Hepatocyte (in vitro differentiated cells): ENCODE measurements around the gene KCNJ1. TPM values are rescaled to one million over a fixed set of nuclear protein-coding genes. Genes with fewer than 3 reads are reported as not detected.

Experiments used
- DNase-seq: peaks from one replicate; pipeline ENCODE4 v3.0.0-alpha.2; 2016; ENCODE audit warnings: low spot score
- H2AFZ ChIP-seq: fragments of 200-600 bp; sonication (generic); 2 replicates; pipeline ENCODE4 v1.6.0; 2016; ENCODE audit warnings: antibody characterized with exemption, mild to moderate bottlenecking
- H3K27ac ChIP-seq: fragments of 200-600 bp; sonication (generic); 2 replicates; pipeline ENCODE4 v1.5.1; 2016; ENCODE audit warnings: mild to moderate bottlenecking
- H3K27me3 ChIP-seq: fragments of 200-600 bp; sonication (generic); 2 replicates; pipeline ENCODE4 v1.6.1; 2016
- H3K36me3 ChIP-seq: fragments of 200-600 bp; sonication (generic); replicated peaks from 2 replicates; pipeline ENCODE4 v1.5.1; 2016; ENCODE audit warnings: low read depth; ENCODE audit not compliant: insufficient read depth
- H3K4me1 ChIP-seq: fragments of 200-600 bp; sonication (generic); 2 replicates; pipeline ENCODE4 v1.5.1; 2016; ENCODE audit warnings: mild to moderate bottlenecking, moderate library complexity; ENCODE audit not compliant: insufficient read depth
- H3K4me2 ChIP-seq: fragments of 200-600 bp; sonication (generic); 2 replicates; pipeline ENCODE4 v1.6.0; 2016
- H3K4me3 ChIP-seq: fragments of 200-600 bp; sonication (generic); 2 replicates; pipeline ENCODE4 v1.5.1; 2016; ENCODE audit warnings: mild to moderate bottlenecking
- H3K79me2 ChIP-seq: fragments of 200-600 bp; sonication (generic); 2 replicates; pipeline ENCODE4 v1.6.0; 2017; ENCODE audit warnings: mild to moderate bottlenecking
- H3K9me2 ChIP-seq: fragments of 200-600 bp; sonication (generic); replicated peaks from 2 replicates; pipeline ENCODE4 v1.6.0; 2017; ENCODE audit warnings: mild to moderate bottlenecking; ENCODE audit not compliant: insufficient read depth
- H3K9me3 ChIP-seq: fragments of 200-600 bp; sonication (generic); 2 replicates; pipeline ENCODE4 v1.5.1; 2016; ENCODE audit warnings: low read depth, mild to moderate bottlenecking
- H4K20me1 ChIP-seq: fragments of 200-600 bp; sonication (generic); 2 replicates; pipeline ENCODE4 v1.6.0; 2016; ENCODE audit warnings: mild to moderate bottlenecking; ENCODE audit not compliant: insufficient read depth, poor library complexity, severe bottlenecking
- EZH2 ChIP-seq: fragments of 200-600 bp; sonication (generic); IDR thresholded peaks from 2 replicates; pipeline ENCODE4 v1.6.1; 2016; ENCODE audit warnings: antibody characterized with exemption, mild to moderate bottlenecking, borderline replicate concordance
- EZH2phosphoT487 ChIP-seq: fragments of 200-600 bp; sonication (generic); IDR thresholded peaks from one replicate; pipeline ENCODE4 v1.6.1; 2018; ENCODE audit warnings: antibody characterized with exemption, mild to moderate bottlenecking, low read depth, moderate library complexity; ENCODE audit not compliant: unreplicated experiment, severe bottlenecking
- WGBS: methylation state at CpG from one replicate; pipeline ENCODE4 v1.1.6; 2016; ENCODE audit warnings: low lambda C conversion rate; ENCODE audit errors: missing lambda C conversion rate; 5-methylcytosine and 5-hydroxymethylcytosine counted together
- polyA plus RNA-seq: library from polyadenylated mRNA; unstranded; fragments of >200 nt; fragmentation: Nextera tagmentation; extraction: Ambion mirVana; gene quantifications from 2 replicates; pipeline ENCODE4 v1.2.1, GENCODE V29; 2016
- total RNA-seq: library from RNA; depleted of rRNA; stranded (reverse); fragments of >200 nt; gene quantifications from 2 replicates; pipeline ENCODE4 v1.2.3, GENCODE V29; 2014
- TF ChIP-seq, protein P1 (sequence below): fragments of 200-600 bp; sonication (generic); IDR thresholded peaks from 2 replicates; pipeline ENCODE4 v1.5.1; 2016; ENCODE audit warnings: antibody characterized with exemption, mild to moderate bottlenecking; ENCODE audit not compliant: poor library complexity

The KCNJ1 gene
- total and polyA plus RNA-seq, 2 experiments from 2014 or later, result not detected

DNA sequence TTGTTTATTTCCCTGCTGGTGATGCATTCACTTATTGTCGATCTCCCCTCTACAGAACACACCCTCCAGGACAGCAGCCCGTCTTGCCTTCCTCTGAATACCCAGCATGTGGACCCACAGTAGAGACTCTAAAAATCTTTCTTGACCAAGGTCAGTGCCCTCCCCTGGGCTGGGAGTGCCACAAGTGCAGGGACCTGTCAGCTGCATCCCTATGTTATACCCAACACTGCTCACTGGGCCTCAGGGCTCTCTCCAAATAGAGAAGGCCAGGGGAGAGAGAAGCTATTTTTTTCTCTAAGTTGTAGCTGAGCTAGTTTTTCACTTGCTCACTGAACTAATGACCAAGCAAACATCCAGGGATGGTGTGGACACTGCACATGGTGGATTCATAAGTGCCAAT, 9.8 kb downstream of the KCNJ1 start:
- WGBS, result 90% methylated on average over 2 of the region's 2 CpGs
- Histone ChIP-seq H3K4me2 (no peak overlapping the region), H3K79me2 (no peaks in the 10 kb centered on the region), H2AFZ (no peak overlapping the region), H3K4me1 (no peaks in the 10 kb centered on the region), H3K9me2 (no peaks in the 10 kb centered on the region), H4K20me1 (no peaks in the 10 kb centered on the region), H3K4me3 (no peak overlapping the region), H3K27me3 (no peaks in the 10 kb centered on the region), H3K36me3 (no peaks in the 10 kb centered on the region), H3K27ac (no peak overlapping the region), H3K9me3 (no peaks in the 10 kb centered on the region)
- TF ChIP-seq EZH2 (no peak), EZH2phosphoT487 (no peak)
- TF ChIP-seq, protein P1, sequence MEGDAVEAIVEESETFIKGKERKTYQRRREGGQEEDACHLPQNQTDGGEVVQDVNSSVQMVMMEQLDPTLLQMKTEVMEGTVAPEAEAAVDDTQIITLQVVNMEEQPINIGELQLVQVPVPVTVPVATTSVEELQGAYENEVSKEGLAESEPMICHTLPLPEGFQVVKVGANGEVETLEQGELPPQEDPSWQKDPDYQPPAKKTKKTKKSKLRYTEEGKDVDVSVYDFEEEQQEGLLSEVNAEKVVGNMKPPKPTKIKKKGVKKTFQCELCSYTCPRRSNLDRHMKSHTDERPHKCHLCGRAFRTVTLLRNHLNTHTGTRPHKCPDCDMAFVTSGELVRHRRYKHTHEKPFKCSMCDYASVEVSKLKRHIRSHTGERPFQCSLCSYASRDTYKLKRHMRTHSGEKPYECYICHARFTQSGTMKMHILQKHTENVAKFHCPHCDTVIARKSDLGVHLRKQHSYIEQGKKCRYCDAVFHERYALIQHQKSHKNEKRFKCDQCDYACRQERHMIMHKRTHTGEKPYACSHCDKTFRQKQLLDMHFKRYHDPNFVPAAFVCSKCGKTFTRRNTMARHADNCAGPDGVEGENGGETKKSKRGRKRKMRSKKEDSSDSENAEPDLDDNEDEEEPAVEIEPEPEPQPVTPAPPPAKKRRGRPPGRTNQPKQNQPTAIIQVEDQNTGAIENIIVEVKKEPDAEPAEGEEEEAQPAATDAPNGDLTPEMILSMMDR, result no peak
- no peak for DNase-seq

DNA sequence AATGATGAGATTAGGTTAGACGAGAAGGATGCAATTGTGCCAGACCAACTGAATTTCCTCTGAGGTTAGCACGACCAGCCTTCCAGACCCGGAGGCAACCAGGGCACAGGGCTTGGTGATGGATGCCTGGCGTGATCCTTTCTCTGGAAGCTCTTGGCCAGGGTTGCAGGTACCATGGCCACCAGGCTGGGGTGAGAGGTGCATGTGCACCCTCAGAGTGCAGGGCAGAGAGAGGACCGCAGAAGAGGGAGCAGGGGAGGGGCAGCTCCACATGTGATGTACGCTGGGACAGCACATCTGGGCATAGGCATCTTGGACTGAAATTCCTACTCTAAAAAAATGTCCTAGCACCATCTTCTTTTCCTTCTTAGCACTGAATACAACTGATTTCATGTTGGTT, 10.9 kb downstream of the KCNJ1 start:
- no peak for DNase-seq
- Histone ChIP-seq H3K79me2 (no peaks in the 10 kb centered on the region), H3K4me1 (no peaks in the 10 kb centered on the region), H3K27me3 (no peaks in the 10 kb centered on the region), H3K27ac (no peak overlapping the region), H3K36me3 (no peaks in the 10 kb centered on the region), H3K9me2 (no peaks in the 10 kb centered on the region), H3K4me3 (no peak overlapping the region), H3K9me3 (no peaks in the 10 kb centered on the region), H4K20me1 (no peaks in the 10 kb centered on the region), H2AFZ (no peak overlapping the region), H3K4me2 (no peak overlapping the region)
- TF ChIP-seq EZH2phosphoT487 (no peak), EZH2 (no peak)
- TF ChIP-seq, protein P1, result no peak
- 91% methylated on average over 6 of the region's 6 CpGs for WGBS

DNA sequence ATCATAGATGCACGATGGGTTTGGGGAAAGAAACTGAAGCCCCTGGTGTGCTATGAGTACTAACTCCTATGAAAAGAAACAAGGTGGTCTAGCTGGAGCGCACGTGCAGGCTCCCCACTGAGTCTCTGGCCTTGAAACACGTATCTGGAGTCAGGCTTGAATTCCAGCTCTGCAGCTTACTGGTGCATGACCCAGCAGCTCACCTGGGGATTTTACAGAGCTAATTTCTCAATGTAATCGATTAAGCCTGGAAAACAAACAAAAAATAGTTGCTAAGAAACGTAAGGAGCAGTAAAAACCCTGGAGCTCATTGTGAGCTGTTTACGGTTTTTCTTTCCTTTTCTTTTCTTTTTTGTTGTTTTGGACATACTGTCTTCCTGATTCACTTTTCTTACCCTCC, 12.3 kb downstream of the KCNJ1 start:
- H3K4me1 ChIP-seq, result no peaks in the 10 kb centered on the region
- no peak overlapping the region for H3K4me3 ChIP-seq
- TF ChIP-seq EZH2phosphoT487, result no peak
- H3K4me2 ChIP-seq, result no peak overlapping the region
- H3K79me2 ChIP-seq, result no peaks in the 10 kb centered on the region
- H3K9me3 ChIP-seq, result no peaks in the 10 kb centered on the region
- no peaks in the 10 kb centered on the region for H3K36me3 ChIP-seq
- H3K9me2 ChIP-seq, result no peaks in the 10 kb centered on the region
- WGBS, result 73% methylated on average over 7 of the region's 7 CpGs
- no peak overlapping the region for H2AFZ ChIP-seq
- DNase-seq, result no peak
- H3K27me3 ChIP-seq, result no peaks in the 10 kb centered on the region
- H3K27ac ChIP-seq, result no peak overlapping the region
- no peaks in the 10 kb centered on the region for H4K20me1 ChIP-seq

DNA sequence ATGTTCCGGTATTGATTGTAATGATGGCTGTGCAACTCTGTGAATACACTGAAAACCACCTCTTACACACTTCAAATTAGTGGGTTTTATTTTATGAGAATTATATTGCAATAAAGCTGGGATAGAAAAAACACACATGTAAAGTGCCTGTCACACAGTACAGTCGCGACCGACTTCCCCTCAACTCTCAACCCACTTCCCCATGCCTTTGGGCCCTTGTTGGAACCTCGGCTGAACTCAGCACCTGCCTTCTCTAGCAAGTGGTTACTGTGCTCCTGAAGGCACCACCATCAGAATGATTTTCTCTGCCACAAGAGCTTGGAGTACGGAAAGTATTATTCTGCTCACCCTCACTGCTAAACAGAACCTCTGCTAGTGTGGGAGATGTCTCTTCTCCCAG, 13.5 kb downstream of the KCNJ1 start:
- Histone ChIP-seq H3K4me1 (no peaks in the 10 kb centered on the region), H3K36me3 (no peaks in the 10 kb centered on the region), H3K9me2 (no peaks in the 10 kb centered on the region), H3K4me2 (no peak overlapping the region), H3K79me2 (no peaks in the 10 kb centered on the region), H3K27me3 (no peaks in the 10 kb centered on the region), H2AFZ (no peak overlapping the region), H3K27ac (no peak overlapping the region), H3K4me3 (no peak overlapping the region), H3K9me3 (no peaks in the 10 kb centered on the region), H4K20me1 (no peaks in the 10 kb centered on the region)
- DNase-seq, result no peak
- TF ChIP-seq, protein P1, result no peak
- TF ChIP-seq EZH2 (no peak), EZH2phosphoT487 (no peak)
- WGBS, result 93% methylated on average over 6 of the region's 6 CpGs
